Measurements from ENCODE around the gene C2orf74. TPM values are rescaled to one million over a fixed set of nuclear protein-coding genes. Genes with fewer than 3 reads are reported as not detected.
A peak's percentile ranks its signal among the peaks of the same experiment; 100 is the strongest.
"Not testable (repeated sequence)": the region's sequence is repeated elsewhere in the genome, so short reads cannot be mapped to it uniquely, and the experiment has no call there.

Gene C2orf74
- total RNA-seq, 1 experiment from 2014 or later = 7.1 TPM

DNA sequence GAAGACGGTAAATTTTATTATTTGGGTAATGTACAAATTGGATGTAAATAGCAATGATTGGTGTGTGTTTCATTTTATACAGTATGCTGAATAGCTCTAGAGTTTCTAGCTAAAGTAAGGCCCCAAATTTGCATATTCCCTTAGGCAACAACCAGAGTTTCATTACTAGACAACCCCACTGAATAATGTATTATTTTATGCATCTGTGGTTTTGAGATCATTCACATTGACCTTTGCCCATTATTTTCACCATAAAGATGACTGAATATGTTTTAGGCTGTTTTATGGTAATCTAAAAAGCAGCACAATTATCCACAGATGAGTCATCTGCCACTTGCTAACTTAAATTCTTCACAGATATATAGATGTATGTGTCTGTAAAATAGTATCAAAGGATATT lies 44.5 kb upstream of the C2orf74 start:
- Histone ChIP-seq H3K9me3 (ENCODE audit: low read depth, low read length, poor library complexity, severe bottlenecking) (no peaks in the 10 kb centered on the region), H3K4me1 (ENCODE audit: insufficient read depth, low read length, poor library complexity, severe bottlenecking) (peaks cover 9% of the 10 kb centered on the region), H3K27ac (ENCODE audit: low read depth, low read length, poor library complexity, severe bottlenecking) (no peak overlapping the region), H3K4me3 (ENCODE audit: low read depth, low read length, poor library complexity, severe bottlenecking) (no peak overlapping the region), H3K36me3 (ENCODE audit: insufficient read depth, low read length, poor library complexity, severe bottlenecking) (no peaks in the 10 kb centered on the region), H3K27me3 (replicated peaks; ENCODE audit: insufficient read depth, low read depth, low read length, poor library complexity) (no peaks in the 10 kb centered on the region)
- ChIA-PET CTCF (no interaction called here), POLR2A (ENCODE audit: low non-redundant PET) (no interaction called here)
- peak; percentile 64 for DNase-seq (ENCODE audit: low spot score)
- intact Hi-C loops (cut with micrococcal nuclease; ENCODE audit: unreplicated experiment) = no loop called here
- TF ChIP-seq EZH2 (IDR thresholded peaks at IDR 0.05; ENCODE audit: borderline replicate concordance, low read depth, low read length, poor library complexity, severe bottlenecking) = no peak
- TF ChIP-seq, protein P1, sequence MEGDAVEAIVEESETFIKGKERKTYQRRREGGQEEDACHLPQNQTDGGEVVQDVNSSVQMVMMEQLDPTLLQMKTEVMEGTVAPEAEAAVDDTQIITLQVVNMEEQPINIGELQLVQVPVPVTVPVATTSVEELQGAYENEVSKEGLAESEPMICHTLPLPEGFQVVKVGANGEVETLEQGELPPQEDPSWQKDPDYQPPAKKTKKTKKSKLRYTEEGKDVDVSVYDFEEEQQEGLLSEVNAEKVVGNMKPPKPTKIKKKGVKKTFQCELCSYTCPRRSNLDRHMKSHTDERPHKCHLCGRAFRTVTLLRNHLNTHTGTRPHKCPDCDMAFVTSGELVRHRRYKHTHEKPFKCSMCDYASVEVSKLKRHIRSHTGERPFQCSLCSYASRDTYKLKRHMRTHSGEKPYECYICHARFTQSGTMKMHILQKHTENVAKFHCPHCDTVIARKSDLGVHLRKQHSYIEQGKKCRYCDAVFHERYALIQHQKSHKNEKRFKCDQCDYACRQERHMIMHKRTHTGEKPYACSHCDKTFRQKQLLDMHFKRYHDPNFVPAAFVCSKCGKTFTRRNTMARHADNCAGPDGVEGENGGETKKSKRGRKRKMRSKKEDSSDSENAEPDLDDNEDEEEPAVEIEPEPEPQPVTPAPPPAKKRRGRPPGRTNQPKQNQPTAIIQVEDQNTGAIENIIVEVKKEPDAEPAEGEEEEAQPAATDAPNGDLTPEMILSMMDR (conservative IDR thresholded peaks at IDR 0.05; ENCODE audit: low read depth, low read length) = no peak
- no TSS peak for BruUV-seq (replicated peaks)

DNA sequence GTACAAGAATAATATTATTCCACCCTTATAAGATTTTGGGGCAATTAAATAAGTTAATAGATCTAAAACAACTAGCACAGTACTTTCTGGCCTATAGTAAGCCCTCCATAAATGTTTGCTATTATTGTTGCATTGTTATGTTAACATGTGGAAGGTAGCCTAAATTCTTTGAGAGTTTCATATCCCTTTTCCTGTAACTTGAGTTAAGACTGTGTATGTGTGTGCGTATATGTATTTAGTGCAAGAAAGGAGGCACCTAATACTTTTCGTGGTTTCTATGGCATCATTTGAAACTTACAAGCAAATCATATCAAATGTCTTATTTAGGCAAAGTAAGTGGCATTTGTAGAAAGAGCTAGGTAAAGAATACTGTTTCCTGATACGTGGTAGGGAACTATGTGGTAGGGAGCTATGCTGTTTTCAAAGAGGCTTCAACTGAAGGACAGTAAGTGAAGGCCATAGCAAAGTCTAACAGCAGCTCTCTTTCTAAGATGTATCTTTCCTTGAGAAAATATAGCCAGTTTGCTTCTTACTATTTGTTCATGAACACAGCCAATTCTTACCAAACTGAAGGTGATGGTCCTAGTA lies 36.8 kb upstream of the C2orf74 start:
- ChIA-PET CTCF (no interaction called here), POLR2A (ENCODE audit: low non-redundant PET) (interaction anchor here (0.6 kb wide), 1 partner anchor 500 kb away, joined by 3 read pairs; no protein-coding TSS in a partner anchor)
- intact Hi-C loops (cut with micrococcal nuclease; ENCODE audit: unreplicated experiment) = no loop called here
- BruUV-seq (replicated peaks) = no TSS peak
- TF ChIP-seq, protein P1 (conservative IDR thresholded peaks at IDR 0.05; ENCODE audit: low read depth, low read length) = no peak
- no peak for TF ChIP-seq EZH2 (IDR thresholded peaks at IDR 0.05; ENCODE audit: borderline replicate concordance, low read depth, low read length, poor library complexity, severe bottlenecking)
- no peaks in the 10 kb centered on the region for H3K27me3 ChIP-seq (replicated peaks; ENCODE audit: insufficient read depth, low read depth, low read length, poor library complexity)
- H3K36me3 ChIP-seq (ENCODE audit: insufficient read depth, low read length, poor library complexity, severe bottlenecking) = no peaks in the 10 kb centered on the region
- H3K9me3 ChIP-seq (ENCODE audit: low read depth, low read length, poor library complexity, severe bottlenecking) = peaks cover 3% of the 10 kb centered on the region
- no peak overlapping the region for H3K4me3 ChIP-seq (ENCODE audit: low read depth, low read length, poor library complexity, severe bottlenecking)
- no peak for DNase-seq (ENCODE audit: low spot score)
- H3K27ac ChIP-seq (ENCODE audit: low read depth, low read length, poor library complexity, severe bottlenecking) = no peak overlapping the region
- no peaks in the 10 kb centered on the region for H3K4me1 ChIP-seq (ENCODE audit: insufficient read depth, low read length, poor library complexity, severe bottlenecking)

DNA sequence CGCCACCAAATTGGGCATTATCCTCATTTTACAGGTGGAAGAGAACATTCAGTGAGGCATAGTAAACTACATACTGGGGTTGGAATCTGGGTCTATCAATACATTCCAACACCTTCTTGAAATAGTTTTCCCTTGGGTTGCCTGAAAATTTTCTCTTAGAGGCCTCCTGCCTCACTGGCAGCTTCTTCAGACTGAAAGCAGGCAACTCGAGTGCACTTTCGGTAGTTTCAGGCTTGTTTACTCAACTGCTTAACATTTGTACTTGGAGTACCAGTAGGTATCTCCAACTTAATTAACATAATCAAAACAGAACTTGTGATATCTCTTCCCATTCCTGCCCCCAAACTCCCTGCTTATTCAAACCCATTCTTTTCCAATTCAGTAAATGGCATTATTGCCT lies 36.2 kb upstream of the C2orf74 start:
- no TSS peak for BruUV-seq (replicated peaks)
- ChIA-PET POLR2A (ENCODE audit: low non-redundant PET) (interaction anchor here (0.6 kb wide), 1 partner anchor 500 kb away, joined by 3 read pairs; no protein-coding TSS in a partner anchor), CTCF (no interaction called here)
- no peaks in the 10 kb centered on the region for H3K36me3 ChIP-seq (ENCODE audit: insufficient read depth, low read length, poor library complexity, severe bottlenecking)
- no peaks in the 10 kb centered on the region for H3K4me1 ChIP-seq (ENCODE audit: insufficient read depth, low read length, poor library complexity, severe bottlenecking)
- H3K9me3 ChIP-seq (ENCODE audit: low read depth, low read length, poor library complexity, severe bottlenecking) = peaks cover 3% of the 10 kb centered on the region
- H3K27me3 ChIP-seq (replicated peaks; ENCODE audit: insufficient read depth, low read depth, low read length, poor library complexity) = no peaks in the 10 kb centered on the region
- H3K27ac ChIP-seq (ENCODE audit: low read depth, low read length, poor library complexity, severe bottlenecking) = no peak overlapping the region
- intact Hi-C loops (cut with micrococcal nuclease; ENCODE audit: unreplicated experiment) = no loop called here
- H3K4me3 ChIP-seq (ENCODE audit: low read depth, low read length, poor library complexity, severe bottlenecking) = no peak overlapping the region
- DNase-seq (ENCODE audit: low spot score) = no peak
- TF ChIP-seq EZH2 (IDR thresholded peaks at IDR 0.05; ENCODE audit: borderline replicate concordance, low read depth, low read length, poor library complexity, severe bottlenecking) = no peak
- TF ChIP-seq, protein P1 (conservative IDR thresholded peaks at IDR 0.05; ENCODE audit: low read depth, low read length) = no peak

DNA sequence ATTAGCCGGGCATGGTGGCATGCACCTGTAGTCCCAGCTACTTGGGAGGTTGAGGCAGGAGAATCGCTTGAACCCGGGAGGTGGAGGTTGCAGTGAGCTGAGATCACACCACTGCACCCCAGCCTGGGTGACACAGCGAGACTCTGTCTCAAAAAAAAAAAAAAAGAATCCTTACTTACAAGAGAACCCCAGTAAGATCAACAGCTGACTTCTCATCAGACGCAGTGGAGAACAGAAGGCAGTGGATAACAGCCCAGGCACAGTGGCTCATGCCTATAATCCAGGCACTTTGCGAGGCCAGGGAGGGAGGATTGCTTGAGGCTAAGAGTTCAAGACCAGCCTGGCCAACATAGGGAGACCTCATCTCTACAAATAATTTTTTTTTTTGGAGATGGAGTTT lies 33.9 kb upstream of the C2orf74 start:
- CTCF ChIA-PET; BruUV-seq (replicated peaks); H3K36me3 ChIP-seq (ENCODE audit: insufficient read depth, low read length, poor library complexity, severe bottlenecking); H3K27me3 ChIP-seq (replicated peaks; ENCODE audit: insufficient read depth, low read depth, low read length, poor library complexity); DNase-seq (ENCODE audit: low spot score); intact Hi-C loops (cut with micrococcal nuclease; ENCODE audit: unreplicated experiment); POLR2A ChIA-PET (ENCODE audit: low non-redundant PET); H3K27ac ChIP-seq (ENCODE audit: low read depth, low read length, poor library complexity, severe bottlenecking); H3K4me1 ChIP-seq (ENCODE audit: insufficient read depth, low read length, poor library complexity, severe bottlenecking); H3K4me3 ChIP-seq (ENCODE audit: low read depth, low read length, poor library complexity, severe bottlenecking); H3K9me3 ChIP-seq (ENCODE audit: low read depth, low read length, poor library complexity, severe bottlenecking): not testable (repeated sequence)
